GM23338 (cell line): ENCODE results near the gene SPATA45.

Experiments
- CREB1 ChIP-seq: fragments of 250-450 bp; sonication (Bioruptor Pico); IDR thresholded peaks from 2 replicates; pipeline ENCODE4 v1.5.0; 2020; ENCODE audit warnings: low read depth, mild to moderate bottlenecking, moderate library complexity
- TF ChIP-seq, protein P1 (sequence below): IDR thresholded peaks from one replicate; pipeline ENCODE4 v1.6.1; 2018; ENCODE audit warnings: antibody characterized with exemption; ENCODE audit not compliant: unreplicated experiment

DNA sequence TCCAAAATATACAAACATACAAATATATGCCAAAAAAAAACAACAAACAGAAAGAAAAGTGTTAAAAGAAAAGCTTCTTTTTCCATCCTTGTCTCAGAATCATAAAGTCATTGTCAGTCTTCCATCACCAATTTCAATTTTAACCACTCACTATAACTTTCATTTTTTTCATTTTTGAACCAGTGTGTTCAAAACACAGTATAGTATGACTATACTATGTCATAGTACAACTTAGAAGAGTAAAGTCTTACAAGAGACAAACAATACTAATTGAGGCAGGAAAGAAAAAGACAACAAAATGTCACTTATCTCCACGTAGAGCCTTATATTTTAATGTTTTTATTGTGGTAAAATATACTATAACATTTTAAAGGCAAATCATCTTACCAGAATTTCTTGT, 63.5 kb downstream of the SPATA45 start:
- TF ChIP-seq CREB1 (CRISPR knock-in tag) = no peak
- TF ChIP-seq, protein P1, sequence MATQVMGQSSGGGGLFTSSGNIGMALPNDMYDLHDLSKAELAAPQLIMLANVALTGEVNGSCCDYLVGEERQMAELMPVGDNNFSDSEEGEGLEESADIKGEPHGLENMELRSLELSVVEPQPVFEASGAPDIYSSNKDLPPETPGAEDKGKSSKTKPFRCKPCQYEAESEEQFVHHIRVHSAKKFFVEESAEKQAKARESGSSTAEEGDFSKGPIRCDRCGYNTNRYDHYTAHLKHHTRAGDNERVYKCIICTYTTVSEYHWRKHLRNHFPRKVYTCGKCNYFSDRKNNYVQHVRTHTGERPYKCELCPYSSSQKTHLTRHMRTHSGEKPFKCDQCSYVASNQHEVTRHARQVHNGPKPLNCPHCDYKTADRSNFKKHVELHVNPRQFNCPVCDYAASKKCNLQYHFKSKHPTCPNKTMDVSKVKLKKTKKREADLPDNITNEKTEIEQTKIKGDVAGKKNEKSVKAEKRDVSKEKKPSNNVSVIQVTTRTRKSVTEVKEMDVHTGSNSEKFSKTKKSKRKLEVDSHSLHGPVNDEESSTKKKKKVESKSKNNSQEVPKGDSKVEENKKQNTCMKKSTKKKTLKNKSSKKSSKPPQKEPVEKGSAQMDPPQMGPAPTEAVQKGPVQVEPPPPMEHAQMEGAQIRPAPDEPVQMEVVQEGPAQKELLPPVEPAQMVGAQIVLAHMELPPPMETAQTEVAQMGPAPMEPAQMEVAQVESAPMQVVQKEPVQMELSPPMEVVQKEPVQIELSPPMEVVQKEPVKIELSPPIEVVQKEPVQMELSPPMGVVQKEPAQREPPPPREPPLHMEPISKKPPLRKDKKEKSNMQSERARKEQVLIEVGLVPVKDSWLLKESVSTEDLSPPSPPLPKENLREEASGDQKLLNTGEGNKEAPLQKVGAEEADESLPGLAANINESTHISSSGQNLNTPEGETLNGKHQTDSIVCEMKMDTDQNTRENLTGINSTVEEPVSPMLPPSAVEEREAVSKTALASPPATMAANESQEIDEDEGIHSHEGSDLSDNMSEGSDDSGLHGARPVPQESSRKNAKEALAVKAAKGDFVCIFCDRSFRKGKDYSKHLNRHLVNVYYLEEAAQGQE = no peak
